ES-I3 (cell line): ENCODE data around the gene ZNF606.

Source experiments
- H3K36me3 ChIP-seq: 2 replicates; pipeline ENCODE4 v1.6.1; 2013; ENCODE audit warnings: mild to moderate bottlenecking, low read length, control low read depth, moderate library complexity; ENCODE audit not compliant: insufficient read depth
- H3K4me1 ChIP-seq: 2 replicates; pipeline ENCODE4 v1.6.1; 2013; ENCODE audit warnings: mild to moderate bottlenecking, control low read depth, low read length; ENCODE audit not compliant: insufficient read depth
- H3K9ac ChIP-seq: 2 replicates; pipeline ENCODE4 v1.6.1; 2013; ENCODE audit warnings: low read depth, mild to moderate bottlenecking, low read length, moderate library complexity
- H3K9me3 ChIP-seq: 2 replicates; pipeline ENCODE4 v1.6.1; 2013; ENCODE audit warnings: mild to moderate bottlenecking, low read length, moderate library complexity; ENCODE audit not compliant: control insufficient read depth, insufficient read depth

Gene ZNF606

DNA sequence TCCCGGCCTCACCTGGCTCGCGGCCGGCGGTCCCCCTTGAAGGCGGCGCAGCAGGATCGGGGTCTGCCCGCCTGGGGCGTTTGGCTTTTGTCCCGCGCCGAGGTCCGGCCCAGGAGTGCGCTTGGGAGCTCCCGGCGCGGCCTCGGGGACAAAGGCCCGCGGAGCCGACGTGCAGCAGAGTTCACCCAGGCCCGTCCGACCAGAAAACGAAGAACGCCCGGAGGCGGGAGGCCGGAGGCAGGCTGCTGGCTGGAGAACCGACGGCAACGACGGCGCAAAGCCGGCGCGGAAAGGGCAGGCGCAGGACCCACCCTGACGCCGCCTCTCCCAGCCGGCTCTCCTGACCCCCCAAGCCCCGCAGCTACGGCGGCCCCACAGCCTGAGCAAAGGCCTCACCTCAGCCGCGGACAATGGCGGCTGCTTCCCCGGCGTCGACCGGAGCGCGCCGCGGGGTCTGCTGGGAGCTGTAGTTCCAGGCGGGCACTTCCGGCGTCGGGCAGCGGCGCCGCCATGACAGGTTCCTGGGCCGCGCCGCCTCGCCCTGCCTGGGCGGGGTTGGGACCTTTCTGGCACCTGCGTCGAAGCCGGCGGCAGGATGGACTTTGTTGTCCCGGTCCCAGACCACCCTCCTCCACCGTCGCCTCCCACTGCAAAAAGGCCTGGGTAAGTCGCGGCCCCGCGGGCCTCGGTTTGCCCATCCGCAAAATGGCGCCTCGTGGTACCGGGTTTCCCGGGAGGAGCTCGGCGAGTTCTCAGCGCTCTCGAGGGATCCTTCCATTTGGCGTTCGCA, at the start of gene ZNF606:
TSS of gene ZNF606 (minus strand) at position 437 of the 790 bp plus-strand sequence. CDS start 1,501 bp downstream, outside the sequence.
- peaks cover 14% of the 10 kb centered on the region for H3K9me3 ChIP-seq
- H3K4me1 ChIP-seq: no peaks in the 10 kb centered on the region
- peaks cover 6% of the 10 kb centered on the region for H3K36me3 ChIP-seq
- H3K9ac ChIP-seq: peak within 1 kb of the TSS; percentile 82

DNA sequence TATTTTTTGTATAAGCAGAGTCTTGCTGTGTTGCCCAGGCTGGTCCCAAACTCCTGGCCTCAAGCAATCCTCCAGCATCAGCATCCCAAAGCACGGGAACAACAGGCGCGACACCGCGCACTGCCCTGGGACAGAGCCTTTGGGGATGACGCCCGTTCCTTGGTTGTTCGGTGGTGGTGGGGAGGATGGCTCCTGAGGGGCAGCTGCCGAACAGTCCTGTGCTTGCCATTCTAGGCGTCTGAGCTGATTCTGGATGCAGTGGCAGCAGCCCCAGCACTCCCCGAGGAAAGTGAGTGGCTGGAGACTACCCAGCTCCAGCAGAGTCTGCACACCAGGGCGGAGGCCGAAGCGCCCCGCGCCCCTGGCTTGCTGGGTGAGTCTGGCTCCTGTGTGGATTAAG, 49.6 kb upstream of the ZNF606 start:
- no peaks in the 10 kb centered on the region for H3K4me1 ChIP-seq
- H3K9me3 ChIP-seq: peaks cover 4% of the 10 kb centered on the region; the same call in 1 of the 2 replicates
- no peaks in the 10 kb centered on the region for H3K36me3 ChIP-seq
- H3K9ac ChIP-seq: no peak overlapping the region

DNA sequence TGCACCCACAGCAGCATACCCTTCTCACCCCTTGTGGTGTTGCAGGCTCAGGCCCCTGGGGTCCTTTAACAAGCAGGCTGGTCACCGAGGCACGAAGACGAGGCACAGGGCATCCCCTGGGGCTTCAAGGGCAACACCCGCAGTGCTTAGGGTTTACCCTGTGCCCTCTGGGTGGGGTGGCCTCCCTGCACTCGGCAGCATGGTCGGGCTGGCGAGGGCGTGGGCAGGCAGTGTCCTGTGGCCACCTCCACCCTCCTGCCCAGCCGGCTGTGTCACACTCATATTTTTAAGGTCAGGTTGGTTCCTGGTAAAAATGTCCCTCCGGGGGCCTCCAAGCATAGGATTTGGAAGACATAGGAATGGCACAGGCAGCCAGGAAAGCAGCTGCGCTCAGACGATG, 45.1 kb upstream of the ZNF606 start:
- Histone ChIP-seq H3K4me1 (no peaks in the 10 kb centered on the region), H3K9me3 (peaks cover 4% of the 10 kb centered on the region; the same call in 1 of the 2 replicates)

DNA sequence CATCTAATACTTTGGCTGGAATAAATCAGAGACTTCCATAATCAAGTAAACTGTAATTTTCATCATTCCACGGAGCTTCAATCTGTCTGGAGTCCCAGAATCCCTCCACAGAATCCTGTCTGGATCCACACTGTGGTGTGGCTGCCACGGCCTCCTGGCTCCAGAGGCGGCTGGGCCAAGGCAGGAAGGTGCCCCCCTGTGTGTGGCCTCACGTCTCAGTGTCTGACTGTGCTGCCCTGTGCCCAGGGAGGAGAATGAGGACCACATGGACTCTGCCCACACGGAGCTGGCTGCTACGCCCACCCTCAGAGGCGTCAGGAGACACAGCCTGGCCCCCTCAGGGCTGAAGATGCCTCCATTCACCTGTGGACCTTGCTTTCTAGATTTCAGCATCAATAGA, 44.2 kb upstream of the ZNF606 start:
- Histone ChIP-seq H3K36me3 (no peaks in the 10 kb centered on the region), H3K4me1 (no peaks in the 10 kb centered on the region), H3K9me3 (peaks cover 4% of the 10 kb centered on the region; the same call in 1 of the 2 replicates), H3K9ac (no peak overlapping the region)

More for the DNA sequence above, 45.1 kb upstream of the ZNF606 start:
- Histone ChIP-seq H3K9ac (no peak overlapping the region), H3K36me3 (no peaks in the 10 kb centered on the region)

DNA sequence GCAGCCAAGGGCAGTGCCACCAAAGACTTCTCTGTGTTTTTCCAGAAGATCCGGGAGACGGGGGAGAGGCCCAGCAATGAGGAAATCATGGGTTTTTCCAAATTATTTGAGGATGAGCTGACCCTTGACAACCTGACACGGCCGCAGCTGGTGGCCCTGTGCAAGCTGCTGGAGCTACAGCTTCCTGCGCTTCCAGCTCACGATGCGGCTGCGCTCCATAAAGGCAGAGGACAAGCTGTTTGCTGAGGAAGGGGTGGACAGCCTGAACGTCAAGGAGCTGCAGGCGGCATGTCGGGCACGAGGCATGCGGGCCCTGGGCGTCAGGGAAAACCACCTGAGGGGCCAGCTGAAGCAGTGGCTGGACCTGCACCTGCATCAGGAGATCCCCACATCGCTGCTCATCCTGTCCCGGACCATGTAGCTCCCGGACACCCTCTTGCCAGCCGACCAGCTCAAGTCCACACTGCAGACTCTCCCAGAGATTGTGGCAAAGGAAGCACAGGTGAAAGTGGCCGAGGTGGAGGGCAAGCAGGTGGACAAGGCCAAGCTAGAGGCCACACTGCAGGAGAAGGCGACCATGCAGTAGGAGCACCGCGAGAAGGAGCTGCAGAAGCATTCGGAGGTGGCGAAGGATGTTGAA, 42.9 kb upstream of the ZNF606 start:
- Histone ChIP-seq H3K9ac (no peak overlapping the region), H3K4me1 (no peaks in the 10 kb centered on the region), H3K36me3 (no peaks in the 10 kb centered on the region), H3K9me3 (0 out of 2 replicates have a peak, but pooled peaks cover 4% of the 10 kb centered on the region)

DNA sequence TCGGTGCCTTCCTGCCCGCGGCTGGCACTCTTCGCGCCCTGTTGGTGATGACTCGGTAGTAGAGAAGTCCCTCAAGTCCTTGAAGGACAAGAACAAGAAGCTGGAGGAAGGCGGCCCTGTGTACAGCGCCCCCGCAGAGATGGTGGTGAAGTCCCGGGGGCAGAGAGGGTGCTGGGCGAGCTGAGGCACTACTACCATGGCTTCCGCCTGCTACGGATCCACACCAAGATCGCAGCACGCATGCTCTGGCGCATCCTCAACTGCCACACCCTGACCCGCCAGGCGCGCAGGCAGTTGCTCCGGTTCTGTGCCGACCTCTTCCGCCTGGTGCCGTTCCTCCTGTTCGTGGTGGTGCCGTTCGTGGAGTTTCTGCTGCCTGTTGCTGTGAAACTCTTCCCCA, 42.3 kb upstream of the ZNF606 start:
- Histone ChIP-seq H3K36me3 (no peaks in the 10 kb centered on the region), H3K9ac (no peak overlapping the region), H3K9me3 (0 out of 2 replicates have a peak, but pooled peaks cover 4% of the 10 kb centered on the region), H3K4me1 (no peaks in the 10 kb centered on the region)

DNA sequence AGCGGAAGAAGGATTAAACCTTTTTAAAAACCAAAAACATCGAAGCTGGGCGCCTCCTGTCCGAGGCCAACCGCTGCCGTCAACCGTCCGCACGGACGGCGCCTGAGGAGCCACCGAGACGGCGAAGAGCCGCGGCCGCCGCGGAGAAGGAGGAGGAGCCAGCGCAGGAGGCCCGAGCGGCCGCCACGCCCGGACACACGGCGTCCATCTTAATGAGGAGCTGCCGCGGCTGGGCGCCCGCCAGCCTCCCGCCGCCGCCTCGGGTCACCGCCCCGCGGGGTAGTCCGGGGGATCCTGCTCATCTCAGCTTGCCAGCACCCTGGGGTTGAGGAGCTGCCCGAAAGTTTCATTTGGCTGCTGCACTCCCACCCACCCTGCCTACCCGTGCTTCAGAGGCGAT, 41.8 kb upstream of the ZNF606 start:
- Histone ChIP-seq H3K4me1 (no peaks in the 10 kb centered on the region), H3K9me3 (0 out of 2 replicates have a peak, but pooled peaks cover under 1% of the 10 kb centered on the region), H3K36me3 (no peaks in the 10 kb centered on the region), H3K9ac (no peak overlapping the region)

DNA sequence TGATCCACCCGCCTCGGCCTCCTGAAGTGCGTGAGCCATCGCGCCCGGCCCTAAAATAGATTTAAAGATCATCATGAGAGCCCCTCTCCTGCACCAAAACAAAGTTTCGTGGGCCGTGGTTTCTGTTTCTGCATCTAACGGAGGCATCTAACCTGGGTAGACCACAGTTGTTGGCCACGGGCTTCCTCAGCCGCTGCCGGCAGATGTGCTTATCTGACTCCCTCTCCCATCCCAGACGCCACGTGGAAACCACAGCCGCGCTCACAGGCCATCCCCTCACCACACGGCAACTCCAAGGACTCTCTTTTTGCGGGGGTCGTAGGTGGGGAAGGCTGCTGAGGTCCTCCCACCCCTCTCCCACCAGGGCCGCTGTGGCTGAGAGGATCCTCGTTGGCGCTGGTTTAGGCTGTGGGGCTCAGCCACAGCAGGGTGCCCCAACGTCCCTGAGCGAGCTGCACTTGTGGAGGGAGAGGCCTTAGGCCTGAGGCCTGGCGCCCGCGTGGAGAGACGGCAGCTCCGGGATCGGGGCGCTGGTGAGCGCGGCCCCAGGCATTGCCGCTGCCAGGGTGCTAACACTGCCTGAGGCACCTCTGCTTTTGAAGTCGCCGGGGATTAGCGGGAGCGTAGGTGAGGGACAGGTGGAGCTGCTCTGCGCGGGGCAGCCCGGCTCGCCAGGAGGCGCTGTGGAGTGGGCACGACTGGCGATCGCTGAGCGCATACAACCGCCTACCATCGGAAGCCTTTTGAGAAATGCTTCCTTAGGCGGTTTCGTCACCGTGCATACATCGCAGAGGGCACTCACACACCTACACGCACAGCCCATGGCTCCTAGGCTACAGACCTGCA, 40.1 kb upstream of the ZNF606 start:
- Histone ChIP-seq H3K9ac (no peak overlapping the region), H3K9me3 (no peaks in the 10 kb centered on the region), H3K36me3 (no peaks in the 10 kb centered on the region), H3K4me1 (no peaks in the 10 kb centered on the region)

DNA sequence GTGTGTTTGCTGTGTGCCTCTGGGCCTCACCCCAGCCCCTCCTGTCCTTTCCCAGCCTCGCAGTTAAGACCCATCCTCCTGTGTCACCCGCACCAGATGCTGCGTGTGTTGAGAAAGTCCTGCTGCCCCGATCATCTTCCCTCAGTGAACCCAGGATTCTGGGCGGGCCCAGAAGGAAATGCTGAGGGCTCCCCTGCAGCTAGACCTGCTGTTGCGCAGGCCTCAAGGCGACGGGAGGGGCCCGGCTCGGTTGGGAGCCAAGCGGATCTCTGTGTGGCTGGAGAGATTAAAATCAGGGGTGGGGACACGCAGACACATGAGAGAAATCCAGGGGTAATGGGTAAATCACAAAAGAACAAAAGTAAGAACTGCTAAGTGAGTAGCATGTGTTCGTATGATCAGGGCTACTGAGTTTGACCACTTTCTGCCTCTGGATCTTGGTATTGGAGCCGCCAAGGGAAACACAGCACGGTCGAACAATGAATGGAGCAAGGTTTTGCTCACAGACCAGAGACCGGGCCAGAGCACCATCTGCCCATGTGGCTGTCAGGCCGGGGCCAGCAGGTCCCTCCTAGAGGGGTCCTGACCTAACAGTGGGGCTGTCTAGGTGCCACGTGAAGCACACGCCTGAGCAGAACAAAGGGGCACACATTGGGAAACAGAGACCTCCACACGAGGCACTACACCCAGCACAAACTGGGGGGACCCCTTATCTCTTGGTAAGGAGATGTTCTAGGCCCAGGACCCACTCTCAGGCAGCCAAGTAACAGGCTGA, 38.3 kb upstream of the ZNF606 start:
- Histone ChIP-seq H3K4me1 (no peaks in the 10 kb centered on the region), H3K9ac (no peak overlapping the region), H3K36me3 (no peaks in the 10 kb centered on the region), H3K9me3 (no peaks in the 10 kb centered on the region)

DNA sequence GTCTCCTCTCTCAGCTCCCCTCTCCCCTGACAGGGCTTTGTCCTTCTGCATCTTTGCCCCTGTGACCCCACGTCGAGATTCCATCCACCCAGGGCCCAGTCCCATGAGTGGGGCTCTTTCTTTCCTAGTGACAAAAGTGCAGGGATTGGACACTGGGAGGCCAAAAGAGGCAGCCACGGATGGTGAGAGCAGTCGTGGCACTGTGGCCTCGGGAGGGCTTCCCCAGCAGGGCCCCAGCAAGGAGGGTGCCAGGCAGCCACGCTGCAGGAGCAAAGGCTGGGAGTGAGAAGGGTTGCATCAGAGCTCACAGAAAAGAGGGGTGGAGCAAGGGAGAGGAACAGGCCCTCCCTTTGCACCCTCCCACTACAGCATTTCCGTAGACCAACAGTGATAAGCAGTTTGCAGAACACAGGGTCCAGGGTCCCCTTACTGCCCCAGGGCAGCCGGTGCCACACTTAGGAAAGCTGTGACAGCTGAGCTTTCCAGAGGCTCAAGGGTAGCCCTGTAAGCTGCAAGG, 36.1 kb upstream of the ZNF606 start:
- Histone ChIP-seq H3K36me3 (no peaks in the 10 kb centered on the region), H3K4me1 (no peaks in the 10 kb centered on the region; the same call in 1 of the 2 replicates), H3K9me3 (no peaks in the 10 kb centered on the region), H3K9ac (no peak overlapping the region)

DNA sequence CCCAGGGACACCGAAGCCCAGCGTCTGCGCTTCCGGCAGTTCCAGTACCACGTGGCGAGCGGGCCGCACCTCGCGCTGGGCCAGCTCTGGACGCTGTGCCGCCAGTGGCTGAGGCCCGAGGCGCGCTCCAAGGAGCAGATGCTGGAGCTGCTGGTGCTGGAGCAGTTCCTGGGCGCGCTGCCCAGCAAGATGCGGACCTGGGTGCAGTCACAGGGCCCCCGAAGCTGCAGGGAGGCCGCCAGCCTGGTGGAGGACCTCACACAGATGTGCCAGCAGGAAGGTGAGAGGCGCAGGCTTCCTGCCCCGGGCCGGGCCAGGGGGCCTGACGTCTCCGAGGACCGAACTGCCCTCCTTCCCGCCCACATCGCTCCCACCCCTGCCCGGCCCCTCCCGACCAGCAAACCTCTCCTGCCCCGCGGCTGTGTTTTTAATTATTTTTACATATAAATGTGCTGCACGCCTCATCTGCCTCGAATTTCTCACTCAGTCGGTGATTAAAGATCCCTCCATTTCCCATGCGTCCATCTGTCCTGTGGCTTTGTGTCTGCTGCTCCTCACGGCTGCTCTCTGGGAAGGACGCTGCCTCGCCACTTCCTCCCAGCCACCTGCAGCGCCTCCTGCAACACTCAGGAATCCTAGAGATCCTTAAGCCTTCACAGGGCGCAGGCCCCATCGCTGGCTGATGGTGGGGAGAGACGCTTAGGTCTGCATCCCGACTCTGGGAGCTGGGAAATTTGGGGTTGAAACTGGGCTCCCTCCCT, 35.5 kb upstream of the ZNF606 start:
- H3K9me3 ChIP-seq: no peaks in the 10 kb centered on the region
- H3K36me3 ChIP-seq: no peaks in the 10 kb centered on the region
- H3K9ac ChIP-seq: no peak overlapping the region
- no peaks in the 10 kb centered on the region; the same call in 1 of the 2 replicates for H3K4me1 ChIP-seq

DNA sequence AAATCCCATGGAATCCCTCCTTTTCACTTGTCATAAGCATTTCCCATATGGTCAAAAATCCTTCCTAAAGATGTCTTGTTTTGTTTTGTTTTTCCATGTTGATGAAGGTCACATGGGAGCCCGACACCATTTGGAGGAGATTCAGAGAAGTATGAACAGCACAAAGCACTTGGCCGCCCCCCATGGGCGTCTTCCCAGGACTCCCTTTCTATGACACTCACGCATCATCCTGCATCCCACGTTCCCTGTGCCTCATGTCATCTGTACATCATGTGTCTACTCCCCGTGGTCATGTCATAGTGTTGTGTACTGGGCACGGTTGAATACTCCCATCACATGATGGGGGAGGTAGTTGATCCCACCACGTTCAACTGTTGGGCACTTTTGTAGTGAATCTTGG, 33.2 kb upstream of the ZNF606 start:
- no peaks in the 10 kb centered on the region; the same call in 1 of the 2 replicates for H3K4me1 ChIP-seq

DNA sequence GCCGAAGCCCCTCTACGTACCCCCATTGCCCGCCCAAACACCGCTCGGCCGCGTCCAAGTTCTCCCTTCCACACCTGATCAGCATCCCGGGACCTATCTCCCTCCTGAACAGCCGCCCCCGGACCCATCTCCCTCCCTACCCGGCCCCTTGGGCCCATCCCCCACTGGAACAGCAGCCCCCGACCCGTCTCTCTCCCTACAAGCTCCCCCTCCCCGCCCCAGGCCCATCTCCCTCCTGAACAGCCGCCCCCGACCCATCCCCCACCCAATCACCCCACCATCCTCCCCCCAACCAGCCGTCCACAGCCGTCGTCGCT, 31.8 kb upstream of the ZNF606 start:
- Histone ChIP-seq H3K36me3 (no peaks in the 10 kb centered on the region), H3K9me3 (no peaks in the 10 kb centered on the region), H3K4me1 (no peaks in the 10 kb centered on the region; the same call in 1 of the 2 replicates), H3K9ac (peak overlapping the region; percentile 42)

More for the DNA sequence above, 33.2 kb upstream of the ZNF606 start:
- H3K9ac ChIP-seq: no peak overlapping the region
- H3K9me3 ChIP-seq: no peaks in the 10 kb centered on the region
- H3K36me3 ChIP-seq: no peaks in the 10 kb centered on the region
